H1 (cell line): ENCODE results near the gene FSTL4. TPM values are rescaled to one million over a fixed set of nuclear protein-coding genes. Genes with fewer than 3 reads are reported as not detected.

Experiments
- CTBP2 ChIP-seq: IDR thresholded peaks from 2 replicates; pipeline ENCODE4 v1.7.0; 2011; ENCODE audit warnings: borderline replicate concordance, mild to moderate bottlenecking, moderate library complexity, mixed read lengths, low read length; ENCODE audit not compliant: insufficient read depth, insufficient read length
- polyA plus RNA-seq, 7 experiments: library from polyadenylated mRNA; depleted of rRNA in 3 of 7; stranded (reverse) in 5 of 7; unstranded in 2 of 7; fragments of >200 nt in 5 of 7; fragments of 200-250 nt in 2 of 7; gene quantifications; 1 replicate in 5 of 7; 2 replicates in 1 of 7; 4 replicates in 1 of 7; pipeline versions ENCODE4 v1.2.1 to v1.2.3, GENCODE V29; 2011 to 2013; ENCODE audit warnings: missing spikeins in 2 of 7, mixed read lengths in 2 of 7
- total RNA-seq: library from RNA; stranded (reverse); fragmentation: NEBNext Ultra II Directional; extraction: Animal tissue kit (Norgen Biotek cat#: 25700); gene quantifications from 2 replicates; pipeline ENCODE4 v1.2.1, GENCODE V29; 2021

FSTL4 gene
- total and polyA plus RNA-seq, 2 of the 8 experiments (the other 6 are each of a cell fraction or from before 2014, with no cell fraction given) = 3.1 to 4.1 TPM

DNA sequence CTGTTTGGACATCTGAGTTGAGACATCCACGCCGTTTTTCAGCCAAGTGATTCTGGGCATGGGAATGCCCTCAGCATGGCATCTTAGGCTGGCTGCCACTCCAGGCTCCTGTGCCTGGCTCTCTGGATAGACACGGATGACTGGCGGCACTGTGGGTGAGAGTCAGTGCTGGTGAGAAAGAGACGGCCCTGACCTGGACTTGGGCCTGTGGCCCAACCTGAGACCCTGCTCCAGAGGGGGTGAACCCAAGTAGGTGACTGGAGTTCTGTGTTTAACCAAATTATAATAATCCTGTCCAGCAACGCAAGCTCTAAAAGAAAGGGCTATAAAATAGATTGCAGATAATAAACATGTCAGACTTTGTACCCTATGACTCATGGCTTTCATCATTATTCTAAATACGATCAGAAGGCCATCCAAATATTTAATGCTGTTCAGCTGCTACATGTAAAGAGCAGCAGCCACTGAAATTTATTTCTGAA is 386.6 kb downstream of the FSTL4 start (continued):
- TF ChIP-seq CTBP2 = no peak
